ENCODE data around the gene GTF2IRD2.
A peak's percentile ranks its signal among the peaks of the same experiment; 100 is the strongest.
"Not testable (repeated sequence)": the region's sequence is repeated elsewhere in the genome, so short reads cannot be mapped to it uniquely, and the experiment has no call there.

Gene GTF2IRD2

GRCh38 chr7:74850833-74851721 lies at the start of gene GTF2IRD2:
GTF2IRD2 (minus strand) TSS chr7:74851605; CDS start chr7:74836378, 15,227 bp downstream.
- DNase-seq = peak; percentile 46

GRCh38 chr7:74890158-74891123 lies 39.0 kb upstream of the GTF2IRD2 start:
- DNase-seq = peak; percentile 74

DNA sequence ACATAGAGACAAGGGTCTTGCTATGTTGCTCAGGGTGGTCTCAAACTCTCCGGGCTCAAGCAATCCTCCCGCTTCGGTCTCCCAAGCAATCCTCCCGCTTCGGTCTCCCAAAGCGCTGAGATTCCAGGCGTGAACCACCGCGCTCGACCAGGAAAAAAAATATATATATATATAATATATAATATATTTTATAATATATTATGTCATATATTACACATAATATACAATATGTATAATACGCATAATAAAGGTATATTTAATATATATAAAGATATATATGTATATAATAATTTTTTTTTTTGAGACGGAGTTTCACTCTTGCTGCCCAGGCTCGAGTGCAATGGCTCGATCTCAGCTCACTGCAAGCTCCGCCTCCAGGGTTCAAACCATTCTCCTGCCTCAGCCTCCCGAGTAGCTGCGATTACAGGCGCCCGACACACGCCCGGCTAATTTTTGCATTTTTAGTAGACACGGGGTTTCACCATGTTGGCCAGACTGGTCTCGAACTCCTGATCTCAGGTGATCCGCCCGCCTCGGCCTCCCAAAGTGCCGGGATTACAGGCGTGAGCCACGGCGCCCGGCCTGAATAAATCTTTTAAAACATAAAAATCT lies 38.2 kb upstream of the GTF2IRD2 start:
- DNase-seq = not testable (repeated sequence)

GRCh38 chr7:74885295-74885694 lies 33.9 kb upstream of the GTF2IRD2 start:
- not testable (repeated sequence) for DNase-seq

DNA sequence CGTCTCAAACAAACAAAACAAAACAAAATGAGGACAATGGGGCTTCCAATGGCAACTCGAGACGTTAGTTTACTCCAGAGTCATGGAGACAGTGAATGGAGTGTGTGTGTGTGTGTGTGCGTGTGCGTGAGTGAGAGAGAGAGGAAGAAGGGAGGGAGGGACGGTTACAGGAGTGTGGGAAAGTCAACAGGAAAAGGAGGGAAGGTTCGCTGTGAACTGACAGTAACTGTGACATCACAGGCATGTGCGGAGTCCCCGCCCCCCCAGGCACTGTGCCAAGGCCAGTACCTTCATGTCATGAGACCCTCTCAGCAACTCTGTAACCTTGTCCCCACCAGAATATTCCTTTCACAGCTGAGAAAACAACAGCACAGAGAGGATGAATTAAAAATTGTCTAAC lies 30.7 kb upstream of the GTF2IRD2 start:
- DNase-seq = not testable (repeated sequence)

DNA sequence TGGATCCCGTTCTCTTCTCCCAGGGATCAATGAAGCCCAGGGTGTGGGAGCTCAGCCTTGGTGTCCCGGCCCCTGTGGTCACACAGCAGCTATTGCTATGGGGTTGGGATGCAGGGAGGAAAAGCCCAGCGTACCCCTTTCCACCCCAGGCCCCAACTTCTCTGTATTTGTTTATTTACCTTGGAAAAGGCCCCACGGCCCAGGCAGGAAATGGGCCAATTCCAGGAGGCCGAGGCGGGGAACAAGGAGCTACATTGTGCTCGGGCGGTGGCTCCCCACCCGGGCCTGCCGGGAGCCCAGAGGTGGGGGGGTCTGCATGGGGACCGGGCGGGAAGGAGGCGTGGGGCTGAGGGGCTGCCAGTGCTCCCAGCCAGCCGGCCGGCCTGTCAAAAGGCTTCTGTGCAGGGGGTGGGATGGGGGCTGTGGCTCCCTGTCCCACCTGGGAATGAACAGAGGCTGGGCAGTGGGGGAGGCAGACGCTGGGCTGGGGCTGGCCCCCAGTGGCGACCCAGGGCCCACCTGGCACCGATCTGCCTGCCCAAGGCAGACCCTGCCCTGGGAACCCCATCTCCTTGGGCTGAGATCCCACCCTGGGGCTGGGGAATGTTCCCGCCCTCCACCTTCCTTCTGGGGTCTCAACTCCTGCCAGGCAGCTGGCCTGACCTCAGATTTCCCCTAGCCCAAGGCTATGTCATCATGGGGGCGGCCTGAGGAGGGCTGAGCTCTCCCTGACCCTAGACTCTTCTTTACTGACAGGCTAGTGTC lies 23.5 kb upstream of the GTF2IRD2 start:
- not testable (repeated sequence) for DNase-seq

GRCh38 chr7:74874104-74874747 lies 22.8 kb upstream of the GTF2IRD2 start:
- DNase-seq = not testable (repeated sequence)

- DNase-seq = not testable (repeated sequence)
Observed at GRCh38 chr7:74872542-74872941, 21.1 kb upstream of the GTF2IRD2 start.

- DNase-seq = not testable (repeated sequence)
Observed at GRCh38 chr7:74865777-74866176, 14.4 kb upstream of the GTF2IRD2 start.

- DNase-seq = not testable (repeated sequence)
Observed at GRCh38 chr7:74849853-74850252, 1.6 kb downstream of the GTF2IRD2 start.

DNA sequence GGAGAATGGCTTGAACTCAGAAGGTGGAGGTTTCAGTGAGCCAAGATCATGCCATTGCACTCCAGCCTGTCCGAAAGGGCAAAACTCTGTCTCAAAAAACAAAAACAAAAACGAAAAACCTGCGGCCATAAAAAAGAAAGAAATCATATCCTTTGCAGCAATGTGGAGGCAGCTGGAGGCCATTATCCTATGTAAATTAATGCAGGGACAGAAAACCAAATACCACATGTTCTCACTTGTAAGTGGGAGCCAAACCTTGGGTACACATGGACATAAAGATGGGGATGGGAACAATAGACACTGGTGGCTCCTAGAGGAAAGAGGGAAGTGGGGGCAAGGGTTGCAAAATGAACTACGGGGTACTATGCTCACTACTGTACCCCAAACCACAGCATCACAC lies 21.0 kb downstream of the GTF2IRD2 start:
- DNase-seq = not testable (repeated sequence)

DNA sequence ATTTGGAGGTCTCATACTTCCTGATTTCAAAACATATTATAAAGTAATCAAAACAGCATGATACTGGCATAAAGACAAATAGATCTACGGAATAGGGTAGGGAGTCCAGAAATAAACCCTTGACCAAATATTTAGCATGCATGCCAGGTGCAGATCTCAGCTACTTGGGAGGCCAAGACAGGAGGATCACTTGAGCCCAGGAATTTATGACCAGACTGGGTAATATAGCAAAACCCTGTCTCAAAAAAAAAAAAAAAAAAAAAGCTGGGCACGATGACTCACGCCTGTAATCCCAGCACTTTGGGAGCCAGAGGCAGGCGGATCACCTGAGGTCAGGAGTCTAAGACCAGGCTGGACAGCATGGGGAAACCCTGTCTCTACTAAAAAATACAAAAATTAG lies 21.4 kb downstream of the GTF2IRD2 start:
- not testable (repeated sequence) for DNase-seq

GRCh38 chr7:74821259-74821658 lies 30.1 kb downstream of the GTF2IRD2 start:
- not testable (repeated sequence) for DNase-seq

DNA sequence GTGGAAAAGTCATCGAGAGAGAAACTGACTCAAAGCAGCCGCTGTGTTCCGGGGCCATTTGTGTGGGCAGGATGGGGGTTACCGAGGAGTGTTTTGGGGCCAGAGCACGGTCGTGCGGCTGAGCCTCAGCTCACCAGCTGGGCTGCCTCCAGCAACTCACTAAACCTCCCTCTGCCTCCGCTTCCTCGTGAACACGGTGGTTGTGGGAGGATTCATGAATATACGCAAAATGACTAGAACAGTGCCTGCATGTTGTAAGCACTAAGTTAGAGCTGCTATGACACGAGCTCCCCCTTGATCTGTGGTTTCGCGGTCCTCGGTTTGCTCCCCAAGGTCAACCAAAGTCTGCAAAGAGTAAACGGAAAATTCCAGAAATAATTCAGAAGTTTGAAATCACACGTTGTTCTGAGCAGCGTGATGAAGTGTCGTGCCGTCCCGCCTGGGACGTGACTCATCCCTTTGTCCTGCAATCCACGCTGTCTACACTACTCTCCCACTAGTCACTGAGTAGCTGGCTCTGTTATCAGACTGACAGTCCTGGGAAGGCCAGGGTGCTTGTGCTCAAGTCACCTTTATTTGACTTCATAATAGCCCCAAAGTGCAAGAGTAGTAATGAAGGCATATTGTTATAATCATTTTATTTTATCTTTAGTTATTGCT lies 31.1 kb downstream of the GTF2IRD2 start:
- DNase-seq = not testable (repeated sequence)

DNA sequence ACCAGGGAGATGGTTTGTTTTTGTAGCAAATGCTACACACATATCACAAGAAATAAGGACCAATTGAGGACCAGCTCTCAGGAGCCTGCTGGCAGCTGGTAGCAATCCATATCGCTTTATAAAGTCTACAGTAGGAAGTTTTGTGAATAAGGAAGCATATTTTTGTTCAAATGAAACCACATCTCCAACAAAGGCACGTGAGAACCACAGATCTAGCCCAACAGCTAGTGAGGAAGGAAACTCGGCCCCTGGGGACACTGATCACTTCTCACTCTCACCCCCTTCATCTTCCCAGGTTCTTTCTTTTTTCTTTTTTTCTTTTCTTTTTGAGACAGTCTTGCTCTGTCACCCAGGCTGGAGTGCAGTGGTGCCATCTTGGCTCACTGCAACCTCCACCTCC lies 35.5 kb downstream of the GTF2IRD2 start:
- not testable (repeated sequence) for DNase-seq

GRCh38 chr7:74798644-74799043 lies 52.8 kb downstream of the GTF2IRD2 start:
- DNase-seq = not testable (repeated sequence)

GRCh38 chr7:74797848-74798622 lies 53.4 kb downstream of the GTF2IRD2 start:
- not testable (repeated sequence) for DNase-seq

GRCh38 chr7:74789200-74789736 lies 62.1 kb downstream of the GTF2IRD2 start:
- not testable (repeated sequence) for DNase-seq

GRCh38 chr7:74788369-74789150 lies 62.8 kb downstream of the GTF2IRD2 start:
- peak; percentile 86 for DNase-seq

Measured in stimulated activated naive CD4-positive, alpha-beta T cell treated with Interleukin-2 at 50 U/mL for 16 hours (primary cell).